Measurements from ENCODE around the gene PXMP2.

DNA sequence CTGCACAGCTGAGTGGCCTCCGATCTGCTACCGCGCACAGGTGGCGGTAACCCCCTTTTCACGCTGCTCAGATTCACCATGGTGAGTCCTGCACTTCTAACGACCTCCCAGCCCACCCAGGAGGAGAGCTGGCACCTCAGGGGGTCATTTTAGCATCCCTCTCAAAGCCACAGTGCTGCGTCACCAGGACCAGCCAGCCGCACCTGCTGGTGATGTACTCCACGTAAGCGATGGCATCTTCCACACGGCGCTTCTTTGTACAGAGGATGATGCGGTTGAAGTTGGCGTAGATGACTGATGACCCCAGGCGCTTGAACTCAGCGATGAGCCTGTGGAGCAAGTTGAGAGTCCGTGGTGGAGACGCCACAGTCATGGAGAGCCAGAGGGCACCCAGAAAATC is 49.6 kb upstream of the PXMP2 start:
- TF ChIP-seq, protein P1, sequence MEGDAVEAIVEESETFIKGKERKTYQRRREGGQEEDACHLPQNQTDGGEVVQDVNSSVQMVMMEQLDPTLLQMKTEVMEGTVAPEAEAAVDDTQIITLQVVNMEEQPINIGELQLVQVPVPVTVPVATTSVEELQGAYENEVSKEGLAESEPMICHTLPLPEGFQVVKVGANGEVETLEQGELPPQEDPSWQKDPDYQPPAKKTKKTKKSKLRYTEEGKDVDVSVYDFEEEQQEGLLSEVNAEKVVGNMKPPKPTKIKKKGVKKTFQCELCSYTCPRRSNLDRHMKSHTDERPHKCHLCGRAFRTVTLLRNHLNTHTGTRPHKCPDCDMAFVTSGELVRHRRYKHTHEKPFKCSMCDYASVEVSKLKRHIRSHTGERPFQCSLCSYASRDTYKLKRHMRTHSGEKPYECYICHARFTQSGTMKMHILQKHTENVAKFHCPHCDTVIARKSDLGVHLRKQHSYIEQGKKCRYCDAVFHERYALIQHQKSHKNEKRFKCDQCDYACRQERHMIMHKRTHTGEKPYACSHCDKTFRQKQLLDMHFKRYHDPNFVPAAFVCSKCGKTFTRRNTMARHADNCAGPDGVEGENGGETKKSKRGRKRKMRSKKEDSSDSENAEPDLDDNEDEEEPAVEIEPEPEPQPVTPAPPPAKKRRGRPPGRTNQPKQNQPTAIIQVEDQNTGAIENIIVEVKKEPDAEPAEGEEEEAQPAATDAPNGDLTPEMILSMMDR (IDR thresholded peaks at IDR 0.05), result no peak
- TF ChIP-seq POLR2A (IDR thresholded peaks at IDR 0.05), result no peak
- TF ChIP-seq POLR2AphosphoS5 (IDR thresholded peaks at IDR 0.05), result no peak
